Measurements from ENCODE around the gene RABGAP1L.

DNA sequence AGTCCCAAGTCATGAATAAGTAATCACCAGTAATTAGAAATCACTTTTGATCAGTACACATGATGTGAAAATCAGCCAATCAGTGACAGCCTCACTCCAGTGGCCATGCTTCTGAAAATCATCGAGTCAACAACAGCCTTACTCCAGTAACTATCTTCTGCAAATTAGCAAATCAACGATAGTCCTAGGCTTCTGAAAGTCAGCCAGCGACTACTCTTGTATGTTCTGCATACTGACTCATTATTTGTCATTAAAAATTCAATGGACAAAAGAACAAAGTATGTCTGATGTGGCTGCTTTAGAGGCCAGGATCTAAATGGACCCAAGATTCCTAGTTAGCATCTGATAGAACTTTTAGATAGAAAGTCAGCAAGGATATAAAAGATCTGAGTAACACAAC, 391.0 kb downstream of the RABGAP1L start:
- TF ChIP-seq PAX5 (IDR thresholded peaks at IDR 0.05; ENCODE audit: insufficient read depth, low read length, severe bottlenecking) (no peak), POLR2AphosphoS5 (IDR thresholded peaks at IDR 0.05; ENCODE audit: low read depth, low read length) (no peak), POLR2A (IDR thresholded peaks at IDR 0.05; ENCODE audit: low read depth, low read length) (no peak)
